Activated gamma-delta T cell treated with anti-CD3 and anti-CD28 coated beads, Interleukin-2, amount 50 U/mL, for 16 hours (primary cell): ENCODE data around the gene CFAP90.

Experiments used
- DNase-seq: peaks from one replicate; pipeline ENCODE4 v3.0.0-alpha.2; 2020; ENCODE audit warnings: low read depth

The CFAP90 gene

GRCh38 chr5:7822449-7822848 lies 28.5 kb downstream of the CFAP90 start:
- no peak for DNase-seq

- no peak for DNase-seq
Observed at GRCh38 chr5:7816535-7816901, 34.4 kb downstream of the CFAP90 start.

DNA sequence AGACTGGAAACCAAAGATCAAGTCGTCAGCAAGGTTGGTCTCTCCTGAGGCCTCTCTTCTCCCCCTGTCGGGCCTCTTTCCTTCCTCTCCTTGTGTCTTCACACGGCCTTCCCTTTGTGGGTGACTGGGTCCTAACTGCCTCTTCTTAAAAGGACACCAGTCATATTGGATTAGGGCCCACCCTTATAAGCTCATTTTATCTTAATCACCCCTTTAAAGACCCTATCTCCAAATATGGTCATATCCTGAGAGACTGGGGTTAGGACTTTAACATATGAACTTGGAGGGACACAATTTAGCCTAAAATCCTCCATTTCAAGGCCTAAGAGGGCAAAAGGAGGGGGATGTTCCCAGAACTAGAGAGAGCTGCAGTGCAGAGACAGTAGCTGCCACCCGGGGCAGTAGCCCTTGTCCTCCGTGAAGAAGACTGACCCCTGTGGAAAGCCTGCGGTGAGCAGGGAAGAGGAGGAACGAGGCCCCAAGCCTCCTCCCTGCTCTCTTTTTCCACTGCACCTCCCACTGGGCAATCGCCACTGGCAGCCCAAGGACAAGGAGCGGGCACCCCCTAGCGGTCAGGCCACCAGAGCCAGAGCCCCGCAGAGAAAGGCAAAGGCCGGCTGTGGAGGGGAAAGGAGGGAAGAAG lies 34.9 kb downstream of the CFAP90 start:
- peak; percentile 31 for DNase-seq

GRCh38 chr5:7814816-7815215 lies 36.1 kb downstream of the CFAP90 start:
- no peak for DNase-seq

DNA sequence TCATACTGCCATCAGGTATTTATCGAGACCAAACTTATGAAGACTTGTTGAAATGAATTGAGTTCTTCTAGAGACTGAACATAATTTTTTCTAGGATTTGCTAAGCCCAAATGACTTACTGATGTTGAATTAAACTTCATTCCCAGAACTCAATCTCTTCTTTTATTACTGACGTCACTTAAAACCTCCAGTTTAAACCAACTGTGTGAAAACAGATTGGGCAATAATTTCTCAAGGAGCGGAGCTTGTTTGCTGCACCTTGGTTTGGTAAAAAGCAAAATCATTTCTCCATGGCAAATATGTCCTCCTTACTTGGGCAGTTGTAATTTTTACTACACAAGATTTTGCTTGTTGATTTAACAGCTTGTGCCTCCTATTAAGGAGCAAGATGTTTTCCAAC lies 37.4 kb downstream of the CFAP90 start:
- no peak for DNase-seq

DNA sequence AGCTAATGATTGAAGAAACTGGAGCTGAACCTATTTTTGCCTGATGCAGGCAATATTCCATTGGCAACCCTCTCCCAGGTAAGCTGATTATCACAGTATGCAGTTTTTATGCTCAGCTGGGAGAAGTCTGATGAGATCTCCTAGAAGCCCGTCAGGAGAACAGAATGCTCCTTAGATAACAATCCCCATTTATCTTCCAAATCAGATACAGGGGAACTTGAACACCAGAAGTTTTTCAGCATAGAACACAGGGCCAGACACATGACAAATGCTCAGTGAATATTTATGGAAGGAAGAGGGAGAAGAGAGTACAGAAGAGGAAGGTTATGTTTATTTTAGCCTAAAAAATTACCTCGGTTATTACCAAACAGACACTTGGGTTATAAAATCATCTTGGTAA lies 37.9 kb downstream of the CFAP90 start:
- no peak for DNase-seq

DNA sequence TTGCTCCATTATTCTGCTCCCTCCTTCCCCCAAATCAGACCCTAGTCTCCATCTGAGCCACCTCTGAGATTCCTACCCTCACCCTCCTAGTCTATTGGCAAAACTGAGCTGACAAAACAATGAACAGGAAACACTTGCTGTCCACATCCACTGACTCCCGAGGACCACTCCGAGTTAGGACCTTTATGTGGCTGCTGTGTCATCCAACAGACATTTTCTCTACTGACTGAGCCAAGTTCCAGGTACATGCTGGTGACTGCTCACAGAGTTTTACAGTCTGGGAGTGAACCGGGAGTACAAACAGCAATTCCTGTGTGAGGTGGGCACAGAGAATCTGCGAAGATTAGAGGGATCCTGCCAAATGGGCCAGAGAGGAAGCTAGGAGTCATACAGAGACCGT lies 39.2 kb downstream of the CFAP90 start:
- no peak for DNase-seq

DNA sequence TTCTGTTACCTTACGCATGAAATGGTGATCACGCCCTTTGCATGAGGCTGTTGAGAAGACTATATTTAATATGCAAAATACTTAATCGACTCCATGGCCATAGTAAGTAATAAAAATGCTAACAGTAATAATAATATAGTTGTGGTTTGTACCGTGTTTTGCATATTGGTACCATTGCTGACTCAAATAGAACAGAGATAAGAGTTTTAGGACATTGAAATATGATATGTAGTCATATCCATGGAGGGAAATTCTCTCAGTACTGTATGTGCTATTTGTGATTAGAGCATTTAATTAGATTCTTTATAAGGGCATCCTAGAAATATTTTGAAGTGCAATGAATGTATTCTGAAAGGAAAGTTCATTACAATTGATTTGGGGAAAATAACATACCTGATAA lies 41.9 kb downstream of the CFAP90 start:
- no peak for DNase-seq

DNA sequence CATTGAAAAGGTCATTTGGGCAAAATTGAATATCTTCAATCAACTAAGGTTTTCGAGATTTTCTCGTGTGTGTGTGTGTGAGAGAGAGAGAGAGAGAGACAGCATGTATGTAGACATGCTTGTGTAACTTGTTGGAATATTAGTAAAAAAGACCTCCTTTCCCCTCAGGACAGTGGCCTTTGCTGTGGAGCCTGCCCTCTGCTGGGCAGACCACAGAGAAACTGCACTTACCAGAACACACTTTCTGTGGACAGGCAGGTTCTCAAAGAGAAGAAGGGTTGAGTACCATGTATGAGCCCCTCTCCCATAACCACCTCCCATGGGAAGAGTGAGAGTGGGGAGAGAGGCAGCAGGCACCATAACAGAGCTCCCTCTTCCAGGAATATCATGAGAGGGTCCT lies 45.6 kb downstream of the CFAP90 start:
- DNase-seq, result no peak

DNA sequence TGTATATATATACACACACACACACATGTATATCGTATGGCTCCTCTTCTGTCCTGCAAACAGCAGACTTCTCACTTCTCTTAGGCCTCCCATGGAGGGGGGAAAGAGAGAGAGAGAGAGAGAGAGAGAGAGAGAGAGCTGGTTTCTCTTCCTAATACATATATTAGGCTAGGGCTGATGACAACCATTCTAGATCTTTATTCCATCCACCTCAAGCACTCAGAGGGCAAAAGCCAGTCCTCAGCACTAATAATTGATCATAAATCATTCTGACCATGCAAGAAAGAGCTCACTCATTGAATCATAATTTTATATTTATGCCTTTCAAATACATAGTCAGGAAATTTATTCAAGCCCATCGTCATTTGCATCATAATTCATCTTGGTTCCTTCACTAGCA lies 47.0 kb downstream of the CFAP90 start:
- DNase-seq, result no peak

GRCh38 chr5:7802855-7803254 lies 48.1 kb downstream of the CFAP90 start:
- no peak for DNase-seq

GRCh38 chr5:7801891-7802614 lies 48.9 kb downstream of the CFAP90 start:
- DNase-seq, result no peak

DNA sequence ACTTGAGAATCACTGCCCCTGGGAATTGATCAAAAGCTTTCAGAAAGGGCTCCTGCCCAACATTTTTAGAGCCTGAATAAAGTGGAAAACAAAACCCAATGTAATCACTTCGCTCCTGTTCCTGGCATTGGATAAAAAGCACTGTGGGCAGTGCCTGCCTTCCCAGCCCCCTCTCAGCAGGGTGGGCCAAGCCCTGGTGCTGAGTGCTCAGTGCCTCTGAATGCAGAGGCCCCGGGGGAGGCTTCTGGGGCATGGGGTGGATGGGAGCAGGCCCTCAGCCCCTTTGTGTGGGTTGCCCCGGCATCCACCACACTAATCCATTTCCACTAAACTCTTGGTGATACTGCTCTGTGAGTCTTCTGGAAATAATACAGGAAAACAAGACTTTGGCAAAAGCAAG lies 55.6 kb downstream of the CFAP90 start:
- no peak for DNase-seq

DNA sequence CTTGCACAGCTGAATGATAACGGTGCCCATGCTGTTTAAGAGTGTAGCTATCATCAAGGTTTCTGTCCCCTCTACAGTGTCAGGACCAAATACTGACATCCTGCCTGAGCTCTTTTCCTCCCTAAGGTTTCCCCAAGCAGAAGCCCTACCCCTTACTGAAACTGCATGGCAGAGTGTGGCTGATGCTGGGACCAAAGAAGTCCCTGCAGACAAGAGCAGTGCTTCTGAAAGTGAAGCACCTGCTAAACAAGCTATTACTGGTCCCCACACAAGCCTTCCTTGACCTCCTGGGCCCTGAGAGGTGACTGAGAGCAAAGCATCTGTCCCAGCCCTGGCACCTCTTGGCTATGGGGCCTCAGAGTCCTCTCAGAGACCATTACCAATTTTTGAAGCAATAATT lies 56.1 kb downstream of the CFAP90 start:
- DNase-seq, result no peak

DNA sequence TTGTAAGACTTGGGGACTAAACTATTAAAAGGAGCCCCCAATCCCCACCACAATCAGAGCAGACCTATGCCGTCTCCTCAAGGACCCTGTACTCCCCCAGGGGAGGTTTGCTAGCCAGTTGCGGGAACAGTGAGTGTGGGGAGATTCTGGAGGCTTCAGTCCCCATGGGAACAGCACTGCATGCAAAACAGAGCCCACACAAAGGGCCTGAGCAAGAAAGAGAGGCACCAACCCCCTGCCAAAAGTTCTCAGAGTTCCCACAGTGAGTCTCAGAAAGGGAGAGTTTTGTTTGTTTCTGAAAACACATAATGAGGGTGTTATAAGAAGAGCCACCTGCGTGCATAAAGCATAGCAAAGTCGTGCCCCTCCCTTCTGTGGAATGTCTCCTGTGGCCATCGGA lies 56.6 kb downstream of the CFAP90 start:
- DNase-seq, result no peak

DNA sequence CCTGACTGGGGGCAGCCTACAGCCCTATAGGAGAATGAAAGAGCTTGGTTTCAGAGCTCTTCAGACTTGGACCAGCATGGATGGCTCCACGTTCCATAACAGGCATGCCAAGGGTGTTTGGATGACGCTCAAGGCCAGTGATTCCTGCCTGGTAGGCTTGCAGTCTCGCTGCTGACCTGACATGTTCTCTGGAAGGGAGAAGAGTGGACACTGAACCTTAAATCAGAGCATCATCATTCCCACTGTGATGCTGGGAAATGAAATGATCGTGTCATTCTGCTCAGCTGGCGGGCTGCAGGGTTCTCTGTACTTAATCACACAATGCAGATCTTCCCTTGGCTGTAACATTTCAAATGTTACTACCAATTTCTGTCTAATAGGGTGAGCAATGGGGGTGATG lies 57.0 kb downstream of the CFAP90 start:
- DNase-seq, result no peak

GRCh38 chr5:7789567-7789966 lies 61.4 kb downstream of the CFAP90 start:
- no peak for DNase-seq

DNA sequence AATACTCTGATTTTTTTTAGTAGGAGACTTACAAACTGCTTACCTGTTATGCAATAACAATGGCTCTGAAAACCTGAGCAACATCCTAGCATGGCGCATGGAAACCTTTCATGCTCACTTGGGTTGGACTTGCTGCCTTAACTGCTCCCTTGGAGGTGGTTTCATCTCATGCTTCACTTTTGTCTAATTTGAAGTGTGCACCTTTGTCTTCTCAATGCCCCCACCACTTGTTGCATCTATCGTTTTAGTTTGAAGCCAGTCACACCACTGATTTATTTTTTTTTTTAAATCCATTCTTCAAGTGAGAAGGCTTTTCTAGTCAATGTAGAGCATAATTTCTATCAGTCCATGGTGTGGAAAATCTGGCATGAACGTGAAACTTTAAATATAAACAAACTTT lies 63.2 kb downstream of the CFAP90 start:
- DNase-seq, result no peak

DNA sequence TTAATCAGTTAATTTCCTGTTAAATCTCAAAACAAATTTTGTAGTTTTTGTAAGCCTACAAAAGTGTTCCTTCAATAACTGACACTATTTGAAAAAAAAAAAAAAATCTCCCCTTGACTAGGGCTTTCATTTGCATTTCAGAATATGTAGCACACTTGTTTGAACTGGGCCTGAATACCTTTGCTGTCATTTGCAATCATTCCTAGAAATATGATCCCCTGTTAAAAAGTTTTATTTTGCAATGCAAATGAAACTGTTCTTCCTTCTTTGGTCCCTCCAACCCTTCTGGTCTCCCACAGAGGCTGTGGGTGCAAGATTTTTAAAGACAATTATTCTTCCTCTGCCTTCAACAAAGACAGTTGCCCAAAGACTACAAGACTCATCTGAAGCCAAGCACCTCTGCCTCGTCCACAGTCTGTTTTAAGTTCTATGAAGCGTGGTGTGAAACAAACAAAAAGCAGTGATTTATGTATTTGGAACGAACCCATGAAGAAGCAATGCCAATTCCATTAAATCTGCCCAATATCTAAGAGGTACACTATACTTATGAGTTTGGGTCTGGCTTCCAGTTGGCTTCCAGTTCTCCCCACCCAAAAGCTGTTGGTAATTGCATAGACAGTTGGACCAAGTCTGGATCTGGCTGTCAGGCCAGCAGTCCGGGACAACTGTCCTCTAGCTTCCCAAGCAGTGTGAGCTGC lies 66.1 kb downstream of the CFAP90 start:
- DNase-seq, result no peak

GRCh38 chr5:7781899-7782298 lies 69.0 kb downstream of the CFAP90 start:
- no peak for DNase-seq
